HG03045 (cell line): Measurements from ENCODE around the gene ZNF827.

Source experiments
- ATAC-seq: cut with Tn5 transposase; IDR thresholded peaks from one replicate; pipeline ENCODE4 v1.9.1; 2021; ENCODE audit warnings: mild to moderate bottlenecking, moderate library complexity; ENCODE audit not compliant: unreplicated experiment

ZNF827 gene

GRCh38 chr4:145890689-145891088 lies 47.9 kb downstream of the ZNF827 start:
- ATAC-seq = no peak

GRCh38 chr4:145888393-145888792 lies 50.2 kb downstream of the ZNF827 start:
- no peak for ATAC-seq

- ATAC-seq = no peak
These were observed 51.2 kb downstream of the ZNF827 start for GRCh38 chr4:145887241-145887991.

- ATAC-seq = no peak
These were observed 51.8 kb downstream of the ZNF827 start for GRCh38 chr4:145886871-145887240.

- no peak for ATAC-seq
These were observed 53.0 kb downstream of the ZNF827 start for GRCh38 chr4:145885666-145886065.

GRCh38 chr4:145884775-145885174 lies 53.8 kb downstream of the ZNF827 start:
- no peak for ATAC-seq

- ATAC-seq = no peak
These were observed 55.4 kb downstream of the ZNF827 start for GRCh38 chr4:145883101-145883694.

GRCh38 chr4:145882604-145883003 lies 56.0 kb downstream of the ZNF827 start:
- no peak for ATAC-seq

- peak; percentile 71 for ATAC-seq
These were observed 56.6 kb downstream of the ZNF827 start for GRCh38 chr4:145881989-145882388.

- ATAC-seq = peak; percentile 42
These were observed 57.0 kb downstream of the ZNF827 start for GRCh38 chr4:145881576-145881975.

GRCh38 chr4:145880355-145880960 lies 58.2 kb downstream of the ZNF827 start:
- no peak for ATAC-seq

- no peak for ATAC-seq
These were observed 59.0 kb downstream of the ZNF827 start for GRCh38 chr4:145879598-145879997.

GRCh38 chr4:145878501-145879435 lies 59.9 kb downstream of the ZNF827 start:
- no peak for ATAC-seq

- ATAC-seq = no peak
These were observed 62.0 kb downstream of the ZNF827 start for GRCh38 chr4:145876531-145877180.

- ATAC-seq = no peak
These were observed 64.7 kb downstream of the ZNF827 start for GRCh38 chr4:145873901-145874300.

GRCh38 chr4:145871209-145871608 lies 67.4 kb downstream of the ZNF827 start:
- no peak for ATAC-seq

- ATAC-seq = no peak
These were observed 68.2 kb downstream of the ZNF827 start for GRCh38 chr4:145870155-145871020.

GRCh38 chr4:145868637-145869409 lies 69.8 kb downstream of the ZNF827 start:
- ATAC-seq = peak; percentile 64

- ATAC-seq = no peak
These were observed 71.2 kb downstream of the ZNF827 start for GRCh38 chr4:145867406-145867805.
